HepG2 (cell line): ENCODE results near the gene GNB3. TPM values are rescaled to one million over a fixed set of nuclear protein-coding genes. Genes with fewer than 3 reads are reported as not detected.
A peak's percentile ranks its signal among the peaks of the same experiment; 100 is the strongest.

ENCODE experiments used
- AGO1 ChIP-seq: fragments of 200-400 bp; formaldehyde crosslinking; IDR thresholded peaks from 2 replicates; pipeline ENCODE4 v1.6.1; 2017; ENCODE audit warnings: mild to moderate bottlenecking, low read depth, low read length, moderate library complexity; ENCODE audit not compliant: poor library complexity, severe bottlenecking
- AKAP8 ChIP-seq: sonication (generic); formaldehyde crosslinking; IDR thresholded peaks from 2 replicates; pipeline ENCODE4 v1.5.1; 2020; ENCODE audit warnings: mild to moderate bottlenecking, missing genetic modification reagents
- BORCS8-MEF2B ChIP-seq: sonication (generic); formaldehyde crosslinking; IDR thresholded peaks from 2 replicates; pipeline ENCODE4 v1.8.0; 2022; ENCODE audit warnings: mild to moderate bottlenecking, missing genetic modification reagents
- CEBPB ChIP-seq: IDR thresholded peaks from 2 replicates; pipeline ENCODE4 v1.6.1; 2011; ENCODE audit warnings: low read depth, low read length, improper control_type of control experiment, borderline replicate concordance
- CENPX ChIP-seq: sonication (generic); formaldehyde crosslinking; IDR thresholded peaks from 2 replicates; pipeline ENCODE4 v1.9.0; 2021; ENCODE audit warnings: mild to moderate bottlenecking, missing genetic modification reagents, moderate library complexity
- CHCHD3 ChIP-seq: sonication (generic); formaldehyde crosslinking; IDR thresholded peaks from 2 replicates; pipeline ENCODE4 v1.8.0; 2022; ENCODE audit warnings: mild to moderate bottlenecking, missing genetic modification reagents, moderate library complexity
- CHD2 ChIP-seq: IDR thresholded peaks from 2 replicates; pipeline ENCODE4 v1.6.1; 2011; ENCODE audit warnings: low read depth, low read length, improper control_type of control experiment
- FLYWCH1 ChIP-seq: sonication (generic); formaldehyde crosslinking; IDR thresholded peaks from 2 replicates; pipeline ENCODE4 v1.8.1; 2023; ENCODE audit warnings: mild to moderate bottlenecking, missing genetic modification reagents
- HOXA3 ChIP-seq: sonication (generic); formaldehyde crosslinking; IDR thresholded peaks from 2 replicates; pipeline ENCODE4 v1.5.0; 2020; ENCODE audit warnings: missing genetic modification reagents
- KDM5B ChIP-seq: sonication (generic); formaldehyde crosslinking; IDR thresholded peaks from 2 replicates; pipeline ENCODE4 v1.4.0; 2020; ENCODE audit warnings: missing genetic modification reagents, mild to moderate bottlenecking, borderline replicate concordance
- MLXIP ChIP-seq: sonication (generic); formaldehyde crosslinking; IDR thresholded peaks from 2 replicates; pipeline ENCODE4 v1.9.0; 2021; ENCODE audit warnings: missing genetic modification reagents, borderline replicate concordance
- NFRKB ChIP-seq: fragments of 450-650 bp; IDR thresholded peaks from 2 replicates; pipeline ENCODE4 v1.6.1; 2017
- PHF20 ChIP-seq: sonication (generic); formaldehyde crosslinking; IDR thresholded peaks from 2 replicates; pipeline ENCODE4 v1.5.0; 2020; ENCODE audit warnings: mild to moderate bottlenecking, missing genetic modification reagents
- PHF8 ChIP-seq: sonication (generic); formaldehyde crosslinking; IDR thresholded peaks from 2 replicates; pipeline ENCODE4 v1.5.0; 2020; ENCODE audit warnings: missing genetic modification reagents
- PITX1 ChIP-seq: sonication (generic); formaldehyde crosslinking; IDR thresholded peaks from 2 replicates; pipeline ENCODE4 v1.5.1; 2020; ENCODE audit warnings: mild to moderate bottlenecking, missing genetic modification reagents
- PRDM4 ChIP-seq: sonication (generic); formaldehyde crosslinking; IDR thresholded peaks from 2 replicates; pipeline ENCODE4 v1.9.0; 2021; ENCODE audit warnings: missing genetic modification reagents, borderline replicate concordance
- RAD51 ChIP-seq: fragments of 450-650 bp; IDR thresholded peaks from 2 replicates; pipeline ENCODE4 v1.6.1; 2016; ENCODE audit warnings: borderline replicate concordance
- RFX3 ChIP-seq: IDR thresholded peaks from 2 replicates; pipeline ENCODE4 v1.6.1; 2016; ENCODE audit warnings: missing biosample characterization, missing genetic modification reagents
- SAP130 ChIP-seq: IDR thresholded peaks from 2 replicates; pipeline ENCODE4 v1.6.1; 2016; ENCODE audit warnings: low read depth
- TFAP4 ChIP-seq: sonication (generic); IDR thresholded peaks from 2 replicates; pipeline ENCODE4 v1.6.1; 2016; ENCODE audit warnings: low read depth, borderline replicate concordance
- TRIM24 ChIP-seq: sonication (generic); formaldehyde crosslinking; IDR thresholded peaks from 2 replicates; pipeline ENCODE4 v1.8.0; 2022; ENCODE audit warnings: mild to moderate bottlenecking, missing genetic modification reagents
- U2AF1 ChIP-seq: fragments of 200-400 bp; formaldehyde crosslinking; optimal IDR thresholded peaks from 2 replicates; pipeline ENCODE3; 2017; ENCODE audit warnings: mild to moderate bottlenecking, low read depth, low read length
- ZMYM3 ChIP-seq: sonication (generic); formaldehyde crosslinking; IDR thresholded peaks from 2 replicates; pipeline ENCODE4 v1.5.1; 2020; ENCODE audit warnings: mild to moderate bottlenecking, missing genetic modification reagents
- ZNF570 ChIP-seq: sonication (generic); formaldehyde crosslinking; IDR thresholded peaks from 2 replicates; pipeline ENCODE4 v1.4.0; 2020; ENCODE audit warnings: mild to moderate bottlenecking, missing genetic modification reagents, borderline replicate concordance
- ZNF839 ChIP-seq: sonication (generic); formaldehyde crosslinking; IDR thresholded peaks from 2 replicates; pipeline ENCODE4 v1.4.0; 2020; ENCODE audit warnings: missing genetic modification reagents, mild to moderate bottlenecking, borderline replicate concordance
- ZSCAN12 ChIP-seq: sonication (generic); formaldehyde crosslinking; IDR thresholded peaks from 2 replicates; pipeline ENCODE4 v1.9.0; 2021; ENCODE audit warnings: mild to moderate bottlenecking, missing genetic modification reagents
- polyA plus RNA-seq, 8 experiments: library from polyadenylated mRNA; depleted of rRNA in 3 of 8; stranded (reverse) in 7 of 8; unstranded in 1 of 8; fragments of >200 nt; fragmentation: Illumina TruSeq in 4 of 8; extraction: Trizol in 4 of 8; gene quantifications; 2 replicates each; pipeline versions ENCODE4 v1.2.1 to v1.2.3, GENCODE V29; 2011 to 2016; ENCODE audit warnings: low read depth in 4 of 8, missing spikeins in 1 of 8, mixed read lengths in 1 of 8; ENCODE audit not compliant: insufficient read depth in 1 of 8
- total RNA-seq, 5 experiments: library from RNA; depleted of rRNA; stranded (reverse); fragments of >200 nt; fragmentation: Illumina TruSeq; extraction: Trizol; gene quantifications; 2 replicates each; pipeline ENCODE4 v1.2.3, GENCODE V29; 2016; ENCODE audit warnings: low read depth in 1 of 5

The GNB3 gene
- total and polyA plus RNA-seq, 2 of the 13 experiments (the other 11 are each of a cell fraction or from before 2014, with no cell fraction given), result 1.3 to 3.6 TPM

GRCh38 chr12:6825398-6826124 is 15.2 kb upstream of the GNB3 start (continued):
- TF ChIP-seq AKAP8 (CRISPR knock-in tag) (peak; percentile 89), ZNF839 (no peak), SAP130 (peak; percentile 44; the same call in 1 of the 2 replicates), BORCS8-MEF2B (no peak), PHF8 (CRISPR knock-in tag) (no peak), TFAP4 (no peak), CENPX (CRISPR knock-in tag) (no peak), HOXA3 (CRISPR knock-in tag) (peak; percentile 34; the same call in 1 of the 2 replicates), FLYWCH1 (no peak), CEBPB (no peak), AGO1 (peak; percentile 97), PRDM4 (no peak), CHCHD3 (CRISPR knock-in tag) (no peak), RAD51 (no peak), RFX3 (CRISPR knock-in tag) (no peak), U2AF1 (no peak), PITX1 (CRISPR knock-in tag) (no peak), NFRKB (no peak), MLXIP (CRISPR knock-in tag) (no peak), KDM5B (CRISPR knock-in tag) (peak; percentile 37; the same call in 1 of the 2 replicates), CHD2 (no peak), ZSCAN12 (CRISPR knock-in tag) (no peak), ZMYM3 (no peak), TRIM24 (no peak), PHF20 (CRISPR knock-in tag) (peak; percentile 53; the same call in 1 of the 2 replicates), ZNF570 (CRISPR knock-in tag) (no peak)
